KMS-11 (cell line): ENCODE results near the gene CHD5.
"Not testable (repeated sequence)": the region's sequence is repeated elsewhere in the genome, so short reads cannot be mapped to it uniquely, and the experiment has no call there.

Experiments used
- H2AFZ ChIP-seq: fragments of 200-600 bp; sonication (generic); 2 replicates; pipeline ENCODE4 v1.6.1; 2016; ENCODE audit warnings: antibody characterized with exemption, mixed run types, low read depth
- H3K27ac ChIP-seq: fragments of 200-600 bp; sonication (generic); 2 replicates; pipeline ENCODE4 v1.6.1; 2016; ENCODE audit warnings: mild to moderate bottlenecking, mixed run types
- H3K27me3 ChIP-seq: fragments of 200-600 bp; sonication (generic); 2 replicates; pipeline ENCODE4 v1.6.1; 2017; ENCODE audit warnings: mild to moderate bottlenecking, low read depth, mixed run types, moderate library complexity; ENCODE audit not compliant: insufficient read depth
- H3K36me3 ChIP-seq: fragments of 200-600 bp; sonication (generic); 2 replicates; pipeline ENCODE4 v1.6.1; 2017; ENCODE audit warnings: mild to moderate bottlenecking, mixed run types; ENCODE audit not compliant: insufficient read depth
- H3K4me1 ChIP-seq: fragments of 200-600 bp; sonication (generic); 2 replicates; pipeline ENCODE4 v1.6.1; 2016; ENCODE audit warnings: mild to moderate bottlenecking, low read depth, mixed run types; ENCODE audit not compliant: poor library complexity, severe bottlenecking
- H3K4me2 ChIP-seq: fragments of 200-600 bp; sonication (generic); 2 replicates; pipeline ENCODE4 v1.7.0; 2016; ENCODE audit warnings: mild to moderate bottlenecking, mixed run types
- H3K4me3 ChIP-seq: fragments of 200-600 bp; sonication (generic); IDR thresholded peaks from 2 replicates; pipeline ENCODE4 v1.6.1; 2017; ENCODE audit warnings: low read depth, low read length, mixed read lengths; ENCODE audit not compliant: insufficient read depth
- H3K79me2 ChIP-seq: fragments of 200-600 bp; sonication (generic); 2 replicates; pipeline ENCODE4 v1.6.1; 2016; ENCODE audit warnings: low read depth, mixed run types; ENCODE audit not compliant: insufficient read depth
- H3K9ac ChIP-seq: fragments of 200-600 bp; sonication (generic); 2 replicates; pipeline ENCODE4 v1.6.1; 2016; ENCODE audit warnings: mild to moderate bottlenecking, mixed run types
- H4K20me1 ChIP-seq: fragments of 200-600 bp; sonication (generic); 2 replicates; pipeline ENCODE4 v1.6.1; 2016; ENCODE audit warnings: mild to moderate bottlenecking, mixed run types; ENCODE audit not compliant: insufficient read depth
- CTCF ChIP-seq: fragments of 200-600 bp; sonication (generic); conservative IDR thresholded peaks from 2 replicates; pipeline ENCODE4 v1.6.1; 2017; ENCODE audit warnings: low read depth, mild to moderate bottlenecking, antibody characterized with exemption, low read length, moderate library complexity, mixed read lengths

Gene CHD5

DNA sequence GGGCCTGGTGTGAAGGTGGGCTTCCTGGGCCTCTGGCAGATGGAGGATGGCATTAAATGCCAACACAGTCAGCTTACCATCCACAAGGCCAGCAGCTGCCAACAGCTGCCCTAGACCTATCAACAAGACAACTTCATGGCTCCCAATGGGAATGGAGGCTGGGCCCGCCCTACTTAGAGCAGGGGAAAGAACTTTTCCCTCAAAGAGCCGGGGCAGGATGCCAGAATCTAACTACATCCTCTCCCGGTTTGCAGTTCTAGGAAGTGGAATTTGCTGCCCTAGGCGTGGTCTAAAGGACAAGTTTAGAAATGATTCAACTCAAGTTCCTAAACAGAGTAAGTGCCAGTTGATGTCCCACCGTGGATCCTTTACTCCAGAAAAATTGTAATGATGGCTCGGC lies 42.5 kb upstream of the CHD5 start:
- no peak for TF ChIP-seq CTCF
- no peaks in the 10 kb centered on the region; the same call in 1 of the 2 replicates for H3K36me3 ChIP-seq
- H3K4me1 ChIP-seq: peaks cover 10% of the 10 kb centered on the region
- no peak overlapping the region for H2AFZ ChIP-seq
- H3K27ac ChIP-seq: no peak overlapping the region
- H3K27me3 ChIP-seq: no peaks in the 10 kb centered on the region
- no peaks in the 10 kb centered on the region for H4K20me1 ChIP-seq
- no peak overlapping the region for H3K4me2 ChIP-seq
- no peak overlapping the region for H3K9ac ChIP-seq
- H3K4me3 ChIP-seq: no peak overlapping the region
- no peaks in the 10 kb centered on the region for H3K79me2 ChIP-seq

DNA sequence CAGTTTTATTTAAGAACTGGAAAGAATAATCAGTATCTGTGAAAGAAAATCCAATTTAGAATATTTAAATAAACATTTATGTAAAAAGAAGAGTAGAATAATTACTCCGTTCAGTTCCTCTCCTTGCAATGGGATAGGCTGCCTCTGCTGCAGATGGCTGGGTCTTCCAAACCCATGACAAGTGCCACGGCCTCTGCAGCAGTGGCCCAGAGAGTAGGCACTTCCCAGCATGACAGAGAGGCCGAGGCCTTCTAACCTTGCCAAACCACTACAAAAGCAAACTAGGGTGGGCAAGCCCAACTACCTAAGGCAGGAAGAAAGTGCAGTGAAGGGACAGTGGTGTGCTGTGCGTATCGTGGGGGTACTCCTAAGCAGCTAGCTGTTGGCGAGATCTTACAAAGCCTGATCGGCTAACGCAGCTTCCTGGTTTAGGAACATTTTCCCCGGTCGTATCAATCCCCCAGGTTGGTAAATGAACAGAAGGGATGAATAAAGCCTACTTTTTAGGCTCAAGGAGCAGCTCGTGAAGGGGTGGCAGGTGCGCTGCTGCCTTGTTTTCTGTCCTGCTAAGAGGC lies 41.2 kb upstream of the CHD5 start:
- H3K79me2 ChIP-seq: no peaks in the 10 kb centered on the region
- no peak overlapping the region for H3K4me3 ChIP-seq
- H3K4me2 ChIP-seq: no peak overlapping the region
- no peak overlapping the region for H3K9ac ChIP-seq
- TF ChIP-seq CTCF: no peak
- peaks cover 10% of the 10 kb centered on the region for H3K4me1 ChIP-seq
- H3K27ac ChIP-seq: no peak overlapping the region
- H4K20me1 ChIP-seq: no peaks in the 10 kb centered on the region
- no peak overlapping the region for H2AFZ ChIP-seq
- no peaks in the 10 kb centered on the region for H3K27me3 ChIP-seq
- no peaks in the 10 kb centered on the region for H3K36me3 ChIP-seq

DNA sequence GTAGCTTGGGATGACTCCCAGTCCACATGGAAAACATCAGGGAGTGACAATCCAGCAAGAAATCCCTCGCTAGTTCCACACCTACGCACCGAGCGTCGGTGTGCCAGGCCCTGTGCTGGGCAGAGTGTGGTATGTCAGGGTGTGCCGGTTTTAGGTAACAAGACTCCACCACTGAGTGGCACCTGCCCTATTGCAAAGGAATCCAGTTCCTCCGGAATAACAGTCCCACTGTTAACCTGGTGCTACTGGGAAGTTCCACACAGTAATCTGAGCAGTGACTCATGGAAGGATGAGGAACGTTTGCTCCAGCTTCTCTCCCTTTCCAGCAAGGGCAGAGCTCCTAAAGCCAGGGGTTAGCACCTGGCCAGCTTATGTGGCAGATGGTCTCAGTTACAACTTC lies 40.1 kb upstream of the CHD5 start:
- no peak overlapping the region for H3K27ac ChIP-seq
- H3K36me3 ChIP-seq: no peaks in the 10 kb centered on the region
- H4K20me1 ChIP-seq: no peaks in the 10 kb centered on the region
- no peak overlapping the region for H3K4me3 ChIP-seq
- H2AFZ ChIP-seq: no peak overlapping the region
- peaks cover 10% of the 10 kb centered on the region for H3K4me1 ChIP-seq
- H3K79me2 ChIP-seq: no peaks in the 10 kb centered on the region
- H3K9ac ChIP-seq: no peak overlapping the region
- no peak overlapping the region for H3K4me2 ChIP-seq
- no peak for TF ChIP-seq CTCF
- no peaks in the 10 kb centered on the region for H3K27me3 ChIP-seq

DNA sequence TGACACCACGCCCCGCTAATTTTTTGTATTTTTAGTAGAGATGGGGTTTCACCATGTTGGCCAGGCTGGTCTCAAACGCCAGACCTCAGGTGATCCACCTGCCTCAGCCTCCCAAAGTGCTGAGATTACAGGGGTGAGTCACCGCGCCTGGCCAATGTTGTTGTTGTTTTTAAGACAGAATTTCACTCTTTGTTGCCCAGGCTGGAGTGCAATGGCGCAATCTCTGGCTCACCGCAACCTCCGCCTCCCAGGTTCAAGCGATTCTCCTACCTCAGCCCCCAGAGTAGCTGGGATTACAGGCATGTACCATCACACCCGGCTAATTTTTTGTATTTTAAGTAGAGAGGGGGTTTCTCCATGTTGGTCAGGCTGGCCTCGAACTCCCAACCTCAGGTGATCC lies 39.5 kb upstream of the CHD5 start:
- not testable (repeated sequence) for H3K27ac ChIP-seq, H3K79me2 ChIP-seq, H3K4me1 ChIP-seq, H3K4me2 ChIP-seq, H4K20me1 ChIP-seq, H3K27me3 ChIP-seq, H3K9ac ChIP-seq, H2AFZ ChIP-seq, H3K36me3 ChIP-seq, H3K4me3 ChIP-seq

DNA sequence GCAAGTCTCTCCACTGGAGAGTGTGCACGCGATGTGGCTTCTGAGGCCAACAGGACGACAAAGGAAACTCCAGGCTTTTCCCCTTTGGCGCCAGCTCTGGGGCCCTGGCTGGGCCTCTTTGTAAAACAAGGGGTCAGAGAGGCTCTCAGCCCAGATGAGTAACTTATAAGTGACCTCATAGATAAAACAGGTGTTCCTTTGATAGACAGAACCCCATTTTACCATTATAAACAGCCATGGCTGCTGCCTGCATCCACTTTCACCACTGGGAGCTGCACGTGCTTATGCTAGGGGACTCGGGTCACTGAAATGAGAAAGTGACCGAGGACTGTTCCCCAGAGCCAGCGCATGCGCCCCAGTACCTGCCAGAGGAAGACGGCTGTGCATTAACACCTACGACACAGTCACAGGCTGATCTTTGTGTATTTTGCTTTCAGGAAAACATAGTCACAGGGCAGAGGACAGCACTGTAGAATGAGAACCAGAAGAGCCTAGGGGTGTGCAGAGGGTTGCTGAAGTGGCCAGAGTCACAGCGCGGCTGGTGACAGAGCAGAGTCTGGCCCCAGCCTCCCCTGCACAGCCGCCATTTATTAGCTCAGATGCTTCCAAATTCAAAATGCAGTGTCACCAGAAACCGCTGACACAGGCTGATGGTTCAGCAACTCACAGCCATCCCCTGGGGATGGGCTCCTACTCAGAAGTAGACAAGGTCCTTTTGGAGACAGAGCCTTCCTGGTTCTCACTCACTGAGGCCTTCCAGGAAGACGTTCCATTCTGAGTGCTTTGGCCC lies 38.4 kb upstream of the CHD5 start:
- Histone ChIP-seq H3K27ac (no peak overlapping the region), H2AFZ (no peak overlapping the region)

More for the DNA sequence above, 38.4 kb upstream of the CHD5 start:
- Histone ChIP-seq H3K36me3 (no peaks in the 10 kb centered on the region), H3K4me1 (peaks cover 10% of the 10 kb centered on the region), H3K4me3 (no peak overlapping the region), H3K79me2 (no peaks in the 10 kb centered on the region), H3K9ac (no peak overlapping the region), H3K4me2 (no peak overlapping the region), H3K27me3 (no peaks in the 10 kb centered on the region), H4K20me1 (no peaks in the 10 kb centered on the region)
- TF ChIP-seq CTCF: no peak
